Lung (tissue), 12 donors: ENCODE measurements around the gene FAM229B. TPM values are rescaled to one million over a fixed set of nuclear protein-coding genes. Genes with fewer than 3 reads are reported as not detected.
A peak's percentile ranks its signal among the peaks of the same experiment; 100 is the strongest.
"Not testable (repeated sequence)": the region's sequence is repeated elsewhere in the genome, so short reads cannot be mapped to it uniquely, and the experiment has no call there.

Experiments used
- ATAC-seq: fragments of 200-7000 bp; cut with Tn5 transposase; one replicate; pipeline ENCODE4 v1.9.1; 2020; ENCODE audit warnings: moderate number of reproducible peaks; ENCODE audit not compliant: insufficient read depth, low FRiP score
- DNase-seq, 3 donors: peaks; one replicate each; pipeline ENCODE4 v3.0.0-alpha.2; 2013 to 2017
- H3K27ac ChIP-seq, 2 donors: one replicate each; pipeline ENCODE4 v1.5.1; 2013; ENCODE audit warnings: mild to moderate bottlenecking in 2 of 2, moderate library complexity in 2 of 2, control low read depth in 1 of 2, inconsistent platforms in 1 of 2, low read depth in 1 of 2, low read length in 1 of 2
- H3K27me3 ChIP-seq, 3 donors: one replicate each; pipeline ENCODE4 v1.5.1; 2013; ENCODE audit warnings: low read length in 2 of 3; ENCODE audit not compliant: control insufficient read depth in 3 of 3, insufficient read depth in 3 of 3
- H3K36me3 ChIP-seq, 4 donors: one replicate each; pipeline ENCODE4 v1.5.1; 2013; ENCODE audit warnings: low read length in 4 of 4, mild to moderate bottlenecking in 1 of 4, moderate library complexity in 1 of 4; ENCODE audit not compliant: control insufficient read depth in 4 of 4, insufficient read depth in 4 of 4
- H3K4me1 ChIP-seq, 5 donors: one replicate each; pipeline ENCODE4 v1.5.1; 2013; ENCODE audit warnings: low read length in 5 of 5, mild to moderate bottlenecking in 2 of 5, moderate library complexity in 1 of 5; ENCODE audit not compliant: control insufficient read depth in 5 of 5, insufficient read depth in 5 of 5
- H3K4me3 ChIP-seq: one replicate; pipeline ENCODE4 v1.5.1; 2013; ENCODE audit warnings: mild to moderate bottlenecking, control low read depth, moderate library complexity
- H3K9ac ChIP-seq, 2 donors: one replicate each; pipeline ENCODE4 v1.5.1; 2013; ENCODE audit warnings: low read length in 2 of 2, control low read depth in 1 of 2; ENCODE audit not compliant: insufficient read depth in 1 of 2
- H3K9me3 ChIP-seq, 4 donors: one replicate each; pipeline ENCODE4 v1.5.1; 2013; ENCODE audit warnings: low read length in 3 of 4, mild to moderate bottlenecking in 1 of 4, moderate library complexity in 1 of 4; ENCODE audit not compliant: control insufficient read depth in 4 of 4, insufficient read depth in 3 of 4
- CTCF ChIP-seq: IDR thresholded peaks from 2 replicates; pipeline ENCODE4 v1.5.1; 2012; ENCODE audit warnings: mild to moderate bottlenecking; ENCODE audit errors: control extremely low read depth, extremely low read depth
- WGBS, 2 donors: extraction: QIAGEN DNeasy Blood & Tissue Kit; methylation state at CpG; one replicate each; pipeline ENCODE4 v1.1.7; 2013; 5-methylcytosine and 5-hydroxymethylcytosine counted together
- polyA plus RNA-seq, 2 donors: library from polyadenylated mRNA; stranded (reverse); fragments of 200-250 nt; gene quantifications; one replicate each; pipeline ENCODE4 v1.2.1, GENCODE V29; 2013
- total RNA-seq, 2 donors: library from RNA; depleted of rRNA in 1 of 2; stranded (reverse); fragments of >200 nt in 1 of 2; gene quantifications; one replicate each; pipeline ENCODE4 v1.2.1, GENCODE V29; 2014 to 2021
- donor health status: control.
- donor health status: control.
- donor health status: Bipolar disorder and iron deficiency.
- donor health status: healthy.
- donor health status: DM: yes; HTN: yes; CAD: no.

The FAM229B gene
- total and polyA plus RNA-seq, 4 donors: 16.5 to 35.6 (median 26.0) TPM

- Histone ChIP-seq H3K9me3 (no peaks in the 10 kb centered on the region), H3K36me3 (no peaks in the 10 kb centered on the region), H3K4me3 (peak overlapping the region; percentile 67), H3K27me3 (no peaks in the 10 kb centered on the region), H3K27ac (peak overlapping the region; percentile 40 to 82), H3K9ac (peak overlapping the region; percentile 78 to 99), H3K4me1 (peaks cover 0 to under 1% (median 0%) of the 10 kb centered on the region in 5 donors)
- peak; percentile 90 for TF ChIP-seq CTCF
- ATAC-seq (peak; percentile 94), DNase-seq (peak; percentile 96 to 97 (median 97))
- WGBS, 2 donors: 0% methylated on average over 36 of the region's 36 CpGs
These were observed 44.1 kb upstream of the FAM229B start for GRCh38 chr6:112043032-112044007.

GRCh38 chr6:112044196-112044595, 43.2 kb upstream of the FAM229B start:
- H3K9me3 ChIP-seq: no peaks in the 10 kb centered on the region
- TF ChIP-seq CTCF: no peak
- ATAC-seq: no peak
- H3K36me3 ChIP-seq: no peaks in the 10 kb centered on the region
- H3K9ac ChIP-seq: no peak overlapping the region
- DNase-seq: no peak
- H3K4me1 ChIP-seq: no peaks in the 10 kb centered on the region
- H3K4me3 ChIP-seq: no peak overlapping the region
- H3K27me3 ChIP-seq: no peaks in the 10 kb centered on the region
- WGBS, 2 donors: 70 to 72% methylated on average over 8 of the region's 8 CpGs
- peak overlapping the region in 1 of 2 donors; percentile 59 for H3K27ac ChIP-seq

- ATAC-seq: no peak
- H3K4me1 ChIP-seq: no peaks in the 10 kb centered on the region
- no peaks in the 10 kb centered on the region for H3K36me3 ChIP-seq
- no peak for DNase-seq
- 76 to 85% methylated on average over 3 of the region's 3 CpGs for WGBS, 2 donors
- H3K27me3 ChIP-seq: no peaks in the 10 kb centered on the region
- no peak overlapping the region for H3K27ac ChIP-seq
- no peak overlapping the region for H3K4me3 ChIP-seq
- no peak overlapping the region for H3K9ac ChIP-seq
- no peaks in the 10 kb centered on the region for H3K9me3 ChIP-seq
- TF ChIP-seq CTCF: no peak
These were observed 42.5 kb upstream of the FAM229B start for GRCh38 chr6:112044856-112045255.

- WGBS, 2 donors: 95 to 98% methylated on average over 23 to 25 of the region's 25 CpGs
- not testable (repeated sequence) for H3K36me3 ChIP-seq, ATAC-seq, H3K9ac ChIP-seq, H3K4me1 ChIP-seq, H3K9me3 ChIP-seq, H3K4me3 ChIP-seq, H3K27ac ChIP-seq, DNase-seq, H3K27me3 ChIP-seq
These were observed 39.9 kb upstream of the FAM229B start for GRCh38 chr6:112047523-112047922.
